Bronchial epithelial cell (primary cell): ENCODE data around the gene ATRAID. TPM values are rescaled to one million over a fixed set of nuclear protein-coding genes. Genes with fewer than 3 reads are reported as not detected.

ENCODE experiments used
- DNase-seq: peaks from one replicate; pipeline ENCODE4 v3.0.0-alpha.2; 2010; ENCODE audit warnings: low read depth
- FAIRE-seq: peaks from 2 replicates; lab custom pipeline; 2011; peaks lifted over from hg19 to GRCh38; lab: Jason Lieb, UNC
- H3K27me3 ChIP-seq: 2 replicates; pipeline ENCODE4 v1.5.1; 2011; ENCODE audit warnings: low read length; ENCODE audit not compliant: control insufficient read depth, insufficient read depth
- H3K36me3 ChIP-seq: 2 replicates; pipeline ENCODE4 v1.5.1; 2011; ENCODE audit warnings: low read length; ENCODE audit not compliant: control insufficient read depth, insufficient read depth
- H3K4me3 ChIP-seq: 2 replicates; pipeline ENCODE4 v1.5.1; 2011; ENCODE audit warnings: mild to moderate bottlenecking, low read depth, low read length, control low read depth
- CTCF ChIP-seq: IDR thresholded peaks from 2 replicates; pipeline ENCODE4 v1.5.1; 2011; ENCODE audit warnings: mild to moderate bottlenecking, moderate library complexity, low read length, control low read depth, inconsistent platforms; ENCODE audit not compliant: insufficient read depth, severe bottlenecking
- total RNA-seq: library from RNA; depleted of rRNA; stranded (reverse); fragments of >200 nt; gene quantifications from 2 replicates; pipeline ENCODE4 v1.2.1, GENCODE V29; 2014

Gene ATRAID
- total RNA-seq, 1 donor from 2014 or later, result 257 TPM

GRCh38 chr2:27240406-27240805 lies 28.6 kb downstream of the ATRAID start:
- FAIRE-seq (no peak), DNase-seq (no peak)
- Histone ChIP-seq H3K27me3 (no peaks in the 10 kb centered on the region), H3K36me3 (peaks cover 58% of the 10 kb centered on the region), H3K4me3 (no peak overlapping the region)
- TF ChIP-seq CTCF, result no peak

GRCh38 chr2:27241761-27242613 lies 30.1 kb downstream of the ATRAID start:
- H3K27me3 ChIP-seq, result no peaks in the 10 kb centered on the region
- no peak overlapping the region for H3K4me3 ChIP-seq
- no peak for TF ChIP-seq CTCF
- DNase-seq, result no peak
- peak; percentile 18 for FAIRE-seq
- H3K36me3 ChIP-seq, result peaks cover 48% of the 10 kb centered on the region

GRCh38 chr2:27242614-27242951 lies 30.7 kb downstream of the ATRAID start:
- Histone ChIP-seq H3K27me3 (no peaks in the 10 kb centered on the region), H3K36me3 (peaks cover 44% of the 10 kb centered on the region), H3K4me3 (no peak overlapping the region)
- no peak for TF ChIP-seq CTCF
- DNase-seq, result no peak
- no peak for FAIRE-seq

- no peak overlapping the region for H3K4me3 ChIP-seq
- DNase-seq, result no peak
- H3K27me3 ChIP-seq, result no peaks in the 10 kb centered on the region
- TF ChIP-seq CTCF, result no peak
- H3K36me3 ChIP-seq, result peaks cover 37% of the 10 kb centered on the region
- FAIRE-seq, result no peak
Observed at GRCh38 chr2:27243391-27244130, 31.7 kb downstream of the ATRAID start.

- no peak for DNase-seq
- H3K36me3 ChIP-seq, result peaks cover 29% of the 10 kb centered on the region
- FAIRE-seq, result no peak
Observed at GRCh38 chr2:27245116-27245515, 33.3 kb downstream of the ATRAID start.

More at GRCh38 chr2:27245116-27245515, 33.3 kb downstream of the ATRAID start:
- no peak for TF ChIP-seq CTCF
- H3K27me3 ChIP-seq, result no peaks in the 10 kb centered on the region
- H3K4me3 ChIP-seq, result no peak overlapping the region
